ENCODE data around the gene HGS.

HGS gene

GRCh38 chr17:81648013-81648706 is 35.7 kb upstream of the HGS start:
- H3K27ac Mint-ChIP-seq = no peak overlapping the region
- no peaks in the 10 kb centered on the region for H3K9me3 Mint-ChIP-seq
- H3K27me3 Mint-ChIP-seq = peaks cover 14 to 41% of the 10 kb centered on the region in 2 donors
- H3K4me3 Mint-ChIP-seq = no peak overlapping the region
- no peaks in the 10 kb centered on the region for H3K36me3 Mint-ChIP-seq (ENCODE audit: insufficient read depth)
- H3K4me1 Mint-ChIP-seq (ENCODE audit: low read depth in 2 of 2) = no peaks in the 10 kb centered on the region
- DNase-seq (no peak), ATAC-seq (replicated peaks) (no peak)

GRCh38 chr17:81648707-81649085 is 35.1 kb upstream of the HGS start:
- Mint-ChIP-seq H3K27ac (no peak overlapping the region), H3K4me1 (ENCODE audit: low read depth in 2 of 2) (peaks cover 3 to 4% of the 10 kb centered on the region in 2 donors), H3K4me3 (no peak overlapping the region), H3K36me3 (ENCODE audit: insufficient read depth) (no peaks in the 10 kb centered on the region), H3K27me3 (peaks cover 20 to 46% of the 10 kb centered on the region in 2 donors), H3K9me3 (no peaks in the 10 kb centered on the region)
- ATAC-seq (replicated peaks) (no peak), DNase-seq (no peak)

- H3K9me3 Mint-ChIP-seq = no peaks in the 10 kb centered on the region
- H3K4me3 Mint-ChIP-seq = no peak overlapping the region
- H3K27ac Mint-ChIP-seq = no peak overlapping the region
- peaks cover 5 to 7% of the 10 kb centered on the region in 2 donors for H3K4me1 Mint-ChIP-seq (ENCODE audit: low read depth in 2 of 2)
- H3K36me3 Mint-ChIP-seq (ENCODE audit: insufficient read depth) = peaks cover 4% of the 10 kb centered on the region
- DNase-seq (no peak), ATAC-seq (replicated peaks) (no peak)
- peaks cover 27 to 52% of the 10 kb centered on the region in 2 donors for H3K27me3 Mint-ChIP-seq
Measured at GRCh38 chr17:81650951-81651350, 32.9 kb upstream of the HGS start.

- no peaks in the 10 kb centered on the region for H3K9me3 Mint-ChIP-seq
- peak overlapping the region in 1 of 2 donors; percentile 14 for H3K27ac Mint-ChIP-seq
- peaks cover 5 to 7% of the 10 kb centered on the region in 2 donors for H3K4me1 Mint-ChIP-seq (ENCODE audit: low read depth in 2 of 2)
- no peak for DNase-seq
- H3K4me3 Mint-ChIP-seq = no peak overlapping the region
- peaks cover 4% of the 10 kb centered on the region for H3K36me3 Mint-ChIP-seq (ENCODE audit: insufficient read depth)
- peaks cover 27 to 51% of the 10 kb centered on the region in 2 donors for H3K27me3 Mint-ChIP-seq
- ATAC-seq (replicated peaks) = no peak
Measured at GRCh38 chr17:81651692-81652091, 32.1 kb upstream of the HGS start.

- ATAC-seq (replicated peaks) (peak; percentile 27), DNase-seq (no peak)
- Mint-ChIP-seq H3K4me3 (peak overlapping the region; percentile 30 to 45), H3K4me1 (ENCODE audit: low read depth in 2 of 2) (peaks cover 5 to 7% of the 10 kb centered on the region in 2 donors), H3K9me3 (no peaks in the 10 kb centered on the region), H3K27ac (peak overlapping the region in 1 of 2 donors; percentile 44), H3K27me3 (peaks cover 18 to 39% of the 10 kb centered on the region in 2 donors), H3K36me3 (ENCODE audit: insufficient read depth) (peaks cover 4% of the 10 kb centered on the region)
Measured at GRCh38 chr17:81652906-81653771, 30.7 kb upstream of the HGS start.

GRCh38 chr17:81655378-81656117 is 28.3 kb upstream of the HGS start:
- no peak for ATAC-seq (replicated peaks)
- Mint-ChIP-seq H3K4me3 (no peak overlapping the region), H3K36me3 (ENCODE audit: insufficient read depth) (peaks cover 4% of the 10 kb centered on the region)

GRCh38 chr17:81656118-81656743 is 27.6 kb upstream of the HGS start, which contains the start of gene PDE6G:
PDE6G (minus strand) TSS chr17:81656542; CDS start chr17:81653305, 3,237 bp downstream.
- H3K4me3 Mint-ChIP-seq = no peak within 1 kb of the TSS

More at GRCh38 chr17:81655378-81656117, 28.3 kb upstream of the HGS start:
- Mint-ChIP-seq H3K27ac (no peak overlapping the region), H3K9me3 (no peaks in the 10 kb centered on the region), H3K27me3 (peaks cover 18 to 26% of the 10 kb centered on the region in 2 donors), H3K4me1 (ENCODE audit: low read depth in 2 of 2) (peaks cover 5 to 7% of the 10 kb centered on the region in 2 donors)
- DNase-seq = no peak

GRCh38 chr17:81656835-81657234 is 27.0 kb upstream of the HGS start:
- Mint-ChIP-seq H3K27me3 (peaks cover 15 to 19% of the 10 kb centered on the region in 2 donors), H3K4me1 (ENCODE audit: low read depth in 2 of 2) (peaks cover 5 to 7% of the 10 kb centered on the region in 2 donors), H3K4me3 (no peak overlapping the region), H3K36me3 (ENCODE audit: insufficient read depth) (peaks cover 4% of the 10 kb centered on the region), H3K9me3 (no peaks in the 10 kb centered on the region), H3K27ac (no peak overlapping the region)
- no peak for DNase-seq
- ATAC-seq (replicated peaks) = no peak

More at GRCh38 chr17:81656118-81656743, 27.6 kb upstream of the HGS start, which contains the start of gene PDE6G:
- DNase-seq (no peak), ATAC-seq (replicated peaks) (no peak)
- Mint-ChIP-seq H3K36me3 (ENCODE audit: insufficient read depth) (peaks cover 4% of the 10 kb centered on the region), H3K27ac (no peak within 1 kb of the TSS), H3K27me3 (peaks cover 18 to 24% of the 10 kb centered on the region in 2 donors), H3K4me1 (ENCODE audit: low read depth in 2 of 2) (peaks cover 5 to 7% of the 10 kb centered on the region in 2 donors), H3K9me3 (no peaks in the 10 kb centered on the region)

GRCh38 chr17:81659038-81659437 is 24.8 kb upstream of the HGS start:
- Mint-ChIP-seq H3K4me1 (ENCODE audit: low read depth in 2 of 2) (peaks cover 0 to under 1% of the 10 kb centered on the region in 2 donors), H3K36me3 (ENCODE audit: insufficient read depth) (peaks cover 4% of the 10 kb centered on the region), H3K27me3 (peaks cover 3% of the 10 kb centered on the region in 2 donors), H3K9me3 (no peaks in the 10 kb centered on the region), H3K27ac (no peak overlapping the region), H3K4me3 (no peak overlapping the region)
- DNase-seq (no peak), ATAC-seq (replicated peaks) (no peak)

- H3K36me3 Mint-ChIP-seq (ENCODE audit: insufficient read depth) = peaks cover 5% of the 10 kb centered on the region
- no peaks in the 10 kb centered on the region for H3K27me3 Mint-ChIP-seq
- H3K4me1 Mint-ChIP-seq (ENCODE audit: low read depth in 2 of 2) = peaks cover 0 to 2% of the 10 kb centered on the region in 2 donors
- DNase-seq (no peak), ATAC-seq (replicated peaks) (no peak)
- no peaks in the 10 kb centered on the region for H3K9me3 Mint-ChIP-seq
- H3K4me3 Mint-ChIP-seq = no peak overlapping the region
- no peak overlapping the region for H3K27ac Mint-ChIP-seq
Measured at GRCh38 chr17:81660441-81660840, 23.4 kb upstream of the HGS start.

GRCh38 chr17:81662002-81662401 is 21.8 kb upstream of the HGS start:
- peaks cover 19% of the 10 kb centered on the region for H3K36me3 Mint-ChIP-seq (ENCODE audit: insufficient read depth)
- H3K4me3 Mint-ChIP-seq = no peak overlapping the region
- H3K27me3 Mint-ChIP-seq = no peaks in the 10 kb centered on the region
- no peak for DNase-seq
- no peak overlapping the region for H3K27ac Mint-ChIP-seq
- H3K9me3 Mint-ChIP-seq = no peaks in the 10 kb centered on the region
- H3K4me1 Mint-ChIP-seq (ENCODE audit: low read depth in 2 of 2) = peaks cover 8 to 10% of the 10 kb centered on the region in 2 donors
- no peak for ATAC-seq (replicated peaks)

- peaks cover 18 to 21% of the 10 kb centered on the region in 2 donors for H3K4me1 Mint-ChIP-seq (ENCODE audit: low read depth in 2 of 2)
- H3K27ac Mint-ChIP-seq = no peak overlapping the region
- DNase-seq (no peak), ATAC-seq (replicated peaks) (no peak)
- peaks cover 26% of the 10 kb centered on the region for H3K36me3 Mint-ChIP-seq (ENCODE audit: insufficient read depth)
- peak overlapping the region in 1 of 2 donors; percentile 6 for H3K4me3 Mint-ChIP-seq
- H3K27me3 Mint-ChIP-seq = no peaks in the 10 kb centered on the region
- H3K9me3 Mint-ChIP-seq = no peaks in the 10 kb centered on the region
Measured at GRCh38 chr17:81664051-81664470, 19.8 kb upstream of the HGS start.
